Activated T-cell treated with anti-CD3 and anti-CD28 coated beads, Interleukin-2, amount 50 U/mL, for 1 hour (primary cell): ENCODE results near the gene H2BW2.
"Not testable (repeated sequence)": the region's sequence is repeated elsewhere in the genome, so short reads cannot be mapped to it uniquely, and the experiment has no call there.

ENCODE experiments used
- DNase-seq: peaks from one replicate; pipeline ENCODE4 v3.0.0-alpha.2; 2020

The H2BW2 gene

DNA sequence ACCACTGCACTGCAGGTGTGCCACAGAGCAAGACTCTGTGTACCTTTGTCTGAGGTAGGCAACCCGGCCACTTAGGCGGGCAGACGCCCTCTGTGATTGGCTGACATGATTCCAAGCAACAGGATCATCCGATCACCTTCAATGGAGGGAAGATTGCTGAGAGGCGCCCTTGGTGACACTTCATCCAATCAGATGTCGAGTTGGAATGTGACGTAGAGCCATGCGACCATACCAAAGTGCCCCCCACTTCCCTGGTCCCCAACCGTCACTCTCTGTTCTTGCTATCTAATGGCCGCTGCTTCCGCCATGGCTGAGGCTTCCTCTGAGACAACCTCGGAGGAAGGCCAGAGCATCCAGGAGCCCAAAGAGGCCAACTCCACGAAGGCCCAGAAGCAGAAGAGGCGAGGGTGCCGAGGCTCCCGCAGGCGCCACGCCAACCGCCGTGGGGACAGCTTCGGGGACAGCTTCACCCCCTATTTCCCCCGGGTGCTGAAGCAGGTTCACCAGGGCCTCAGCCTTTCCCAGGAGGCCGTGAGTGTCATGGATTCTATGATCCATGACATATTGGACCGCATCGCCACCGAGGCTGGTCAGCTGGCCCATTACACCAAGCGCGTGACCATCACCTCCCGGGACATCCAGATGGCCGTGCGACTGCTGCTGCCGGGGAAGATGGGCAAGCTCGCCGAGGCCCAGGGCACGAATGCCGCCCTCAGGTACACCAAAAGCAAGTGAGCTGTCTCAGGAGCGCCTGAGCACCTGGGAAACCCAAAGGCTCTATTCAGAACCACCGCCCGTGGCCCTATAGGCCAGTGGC lies at the start of gene H2BW2:
Gene H2BW2, plus strand, starts transcription at position 268 of the 817 bp plus-strand sequence. Its CDS starts 39 bp downstream, at position 307.
- no peak for DNase-seq

DNA sequence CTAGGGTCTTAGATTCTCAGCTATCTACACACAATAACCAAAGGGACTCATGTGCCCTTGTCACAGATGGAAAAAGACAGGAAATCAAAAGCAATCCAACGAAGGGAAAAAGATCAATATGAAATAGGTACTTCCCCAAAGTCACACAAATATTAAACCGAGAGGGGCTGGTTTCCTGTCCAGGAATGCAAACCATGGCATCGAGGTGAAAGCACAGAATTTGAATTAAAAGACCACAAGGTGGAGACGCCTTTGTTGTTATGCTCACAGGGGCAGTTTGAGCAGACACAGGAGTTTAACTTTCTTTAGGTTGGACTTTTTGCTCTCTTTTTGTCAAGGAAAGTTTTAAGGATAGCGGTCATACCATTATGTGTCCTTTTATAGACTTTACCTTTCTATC lies 40.5 kb upstream of the H2BW2 start:
- no peak for DNase-seq

DNA sequence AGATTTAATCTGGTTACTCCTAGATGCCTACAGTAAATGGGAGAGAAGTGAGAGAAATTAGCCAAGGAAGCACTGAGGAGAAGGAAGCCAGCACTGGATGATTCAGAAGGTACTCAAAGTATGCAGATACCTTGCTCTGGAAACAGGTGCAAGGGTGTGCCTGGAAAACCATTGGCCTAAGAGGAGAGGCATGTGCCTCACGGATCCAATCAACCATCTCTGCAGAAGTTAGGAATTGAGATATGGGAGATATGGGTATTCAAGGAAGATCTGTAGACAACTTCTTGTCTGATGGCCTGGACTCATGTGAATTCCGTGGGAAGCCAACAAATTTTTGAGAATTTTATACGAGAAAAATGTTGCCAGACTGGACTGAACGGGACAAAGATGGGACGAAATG lies 30.9 kb upstream of the H2BW2 start:
- no peak for DNase-seq

DNA sequence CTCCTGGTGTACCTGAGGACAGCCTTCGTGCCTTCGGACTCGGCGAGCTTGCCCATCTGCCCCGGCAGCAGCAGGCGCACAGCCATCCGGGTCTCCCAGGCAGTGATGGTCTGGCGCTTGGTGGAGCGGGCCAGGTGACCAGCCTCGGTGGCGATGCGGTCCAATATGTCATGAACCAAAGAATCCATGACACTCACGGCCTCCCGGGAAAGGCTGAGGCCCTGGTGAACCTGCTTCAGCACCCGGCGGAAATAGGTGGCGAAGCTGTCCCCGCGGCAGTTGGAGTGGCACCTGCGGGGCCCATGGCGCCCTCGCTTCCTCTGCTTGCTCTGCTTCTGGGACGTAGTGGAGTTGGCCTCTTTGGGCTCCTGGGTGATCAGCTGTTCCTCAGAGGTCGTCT lies 26.6 kb upstream of the H2BW2 start:
- DNase-seq = no peak

DNA sequence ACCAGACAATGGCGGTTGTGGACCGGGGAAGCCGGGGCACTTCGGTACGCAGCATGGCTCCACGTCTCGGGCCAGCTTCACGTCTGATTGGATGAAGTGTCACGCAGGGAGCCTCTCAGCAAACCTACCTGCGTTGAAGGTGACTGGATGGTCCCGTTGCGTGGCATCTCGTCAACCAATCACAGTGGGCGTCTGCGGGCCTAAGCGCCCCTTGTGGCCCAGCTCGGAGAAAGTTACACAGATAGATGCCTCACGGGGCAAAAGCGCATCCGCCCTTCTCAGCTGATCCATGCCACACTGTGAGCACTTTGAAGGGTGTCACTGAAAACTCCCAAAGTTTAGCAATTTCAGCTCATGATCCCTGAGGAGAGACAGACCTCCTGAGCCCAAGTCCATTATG lies 26.1 kb upstream of the H2BW2 start, which contains the start of gene H2BW1:
Gene H2BW1, minus strand, starts transcription at position 103 of the 400 bp plus-strand sequence. CDS start 132 bp downstream, outside the sequence.
- no peak for DNase-seq

DNA sequence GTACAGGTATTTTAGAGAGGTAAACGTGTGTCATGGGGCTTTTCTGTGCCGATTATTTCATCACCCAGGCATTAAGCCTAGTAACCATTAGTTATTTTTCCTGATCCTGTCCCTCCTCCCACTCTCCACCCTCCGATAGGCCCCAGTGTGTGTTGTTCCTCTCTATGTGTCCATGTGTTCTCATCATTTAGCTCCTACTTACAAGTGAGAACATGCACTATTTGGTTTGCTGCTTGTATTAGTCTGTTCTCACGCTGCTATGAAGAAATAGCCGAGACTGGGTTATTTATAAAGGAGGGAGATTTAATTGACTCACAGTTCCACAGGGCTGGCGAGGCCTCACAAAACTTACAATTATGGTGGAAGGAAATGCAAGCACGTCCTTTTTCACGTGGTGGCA lies 24.2 kb upstream of the H2BW2 start:
- DNase-seq = not testable (repeated sequence)

DNA sequence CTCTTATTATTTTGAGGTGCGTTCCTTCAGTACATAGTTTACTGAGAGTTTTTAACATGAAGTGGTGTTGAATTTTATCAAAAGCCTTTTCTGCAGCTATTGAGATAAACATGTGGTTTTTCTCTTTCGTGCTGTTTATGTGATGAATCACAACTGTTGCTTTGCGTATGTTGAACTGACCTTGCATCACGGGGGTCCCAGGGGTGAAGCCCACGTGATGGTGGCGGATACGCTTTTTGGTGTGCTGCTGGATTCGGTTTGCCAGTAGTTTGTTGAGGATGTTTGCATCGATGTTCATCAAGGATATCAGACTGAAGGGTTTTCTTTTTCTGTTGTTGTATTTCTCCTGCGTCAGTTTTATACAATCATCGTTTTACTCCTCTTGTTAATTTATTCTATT lies 21.6 kb upstream of the H2BW2 start:
- DNase-seq = no peak

DNA sequence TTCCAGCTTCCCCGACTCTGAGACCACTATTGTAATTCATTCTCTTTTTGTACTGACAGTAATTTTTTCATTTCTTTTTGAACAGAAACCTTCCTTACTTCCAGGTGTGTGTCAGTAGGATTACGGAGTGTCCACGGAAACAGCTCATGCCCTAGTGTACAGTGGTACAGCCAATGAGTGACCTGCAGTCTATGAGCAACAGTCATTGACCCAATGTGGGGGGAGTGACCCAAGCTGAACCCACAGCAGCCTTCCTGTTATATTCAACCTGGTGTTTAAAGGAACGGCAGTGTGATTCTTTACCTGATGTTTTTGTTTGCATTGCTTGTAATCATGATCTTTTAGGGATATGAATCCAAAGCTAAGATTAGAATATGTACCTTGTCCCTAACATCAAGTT lies 1.2 kb downstream of the H2BW2 start:
- no peak for DNase-seq

DNA sequence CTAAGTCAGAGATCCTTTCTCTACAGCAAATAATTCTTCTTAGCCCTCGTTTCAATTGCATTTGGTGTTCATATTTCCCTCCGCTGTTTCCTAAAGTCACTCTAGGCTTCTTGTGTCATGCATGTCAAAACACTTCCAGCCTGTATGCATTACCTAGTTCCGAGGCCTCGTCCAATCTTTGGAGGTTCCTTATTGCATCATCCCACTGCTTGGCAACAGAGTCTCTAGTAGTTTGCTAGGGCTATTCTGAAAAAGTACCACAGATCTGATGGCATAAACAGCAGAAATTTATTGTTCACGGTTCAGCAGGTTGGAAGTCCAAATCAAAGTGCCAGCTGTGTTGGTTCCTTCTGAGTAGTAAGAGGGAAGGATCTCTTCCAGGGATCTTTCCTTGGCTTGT lies 5.9 kb downstream of the H2BW2 start:
- no peak for DNase-seq

DNA sequence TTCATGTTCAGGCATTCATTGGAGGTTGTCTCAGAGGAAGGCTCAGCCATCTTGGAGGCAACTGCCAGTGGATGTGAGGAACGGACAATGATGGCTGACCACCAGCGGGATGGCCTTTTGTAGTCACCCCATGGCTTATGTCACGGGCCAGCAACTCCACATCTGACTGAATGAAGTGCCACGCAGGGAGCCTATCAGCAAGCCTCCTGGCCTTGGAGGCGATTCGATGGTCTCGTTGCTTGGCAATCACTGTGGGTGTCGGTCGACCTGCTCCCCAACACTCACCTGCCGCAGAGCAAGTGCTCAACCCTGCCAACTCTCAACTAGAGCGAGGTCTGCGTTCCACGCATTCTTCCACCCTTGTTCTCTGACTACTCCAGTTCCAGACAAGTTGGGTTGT lies 7.4 kb downstream of the H2BW2 start:
- no peak for DNase-seq

DNA sequence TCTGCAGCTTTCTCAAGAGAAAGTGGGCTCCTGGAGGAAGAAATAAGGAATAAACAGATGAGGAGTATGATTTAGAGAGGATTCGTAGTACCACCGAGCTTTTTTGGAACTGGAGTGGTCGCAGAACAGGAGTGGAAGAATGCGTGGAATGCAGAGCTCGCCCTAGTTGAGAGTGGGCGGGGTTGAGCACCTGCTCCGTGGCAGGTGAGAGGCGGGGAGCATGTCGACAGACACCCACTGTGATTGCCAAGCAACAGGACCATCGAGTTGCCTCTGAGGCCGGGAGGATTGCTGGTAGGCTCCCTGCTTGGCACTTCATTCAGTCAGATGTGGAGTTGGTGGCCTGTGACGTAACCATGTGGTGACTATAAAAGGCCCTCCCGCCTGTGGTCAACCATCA lies 15.2 kb downstream of the H2BW2 start:
- DNase-seq = not testable (repeated sequence)

DNA sequence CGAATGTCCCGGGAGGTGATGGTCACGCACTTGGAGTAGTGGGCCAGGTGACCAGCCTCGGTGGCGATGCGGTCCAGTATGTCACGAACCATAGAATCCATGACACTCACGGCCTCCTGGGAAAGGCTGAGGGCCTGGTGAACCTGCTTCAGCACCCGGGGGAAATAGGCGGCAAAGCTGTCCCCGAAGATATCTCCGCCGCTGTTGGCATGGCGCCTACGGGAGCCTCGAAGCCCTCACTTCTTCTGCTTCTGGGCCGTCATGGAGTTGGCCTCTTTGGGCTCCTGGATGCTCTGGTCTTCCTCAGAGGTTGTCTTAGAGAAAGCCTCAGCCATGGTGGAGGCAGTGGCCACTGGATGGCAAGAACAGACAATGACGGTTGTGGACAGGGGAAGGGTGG lies 22.9 kb downstream of the H2BW2 start:
- DNase-seq = not testable (repeated sequence)

DNA sequence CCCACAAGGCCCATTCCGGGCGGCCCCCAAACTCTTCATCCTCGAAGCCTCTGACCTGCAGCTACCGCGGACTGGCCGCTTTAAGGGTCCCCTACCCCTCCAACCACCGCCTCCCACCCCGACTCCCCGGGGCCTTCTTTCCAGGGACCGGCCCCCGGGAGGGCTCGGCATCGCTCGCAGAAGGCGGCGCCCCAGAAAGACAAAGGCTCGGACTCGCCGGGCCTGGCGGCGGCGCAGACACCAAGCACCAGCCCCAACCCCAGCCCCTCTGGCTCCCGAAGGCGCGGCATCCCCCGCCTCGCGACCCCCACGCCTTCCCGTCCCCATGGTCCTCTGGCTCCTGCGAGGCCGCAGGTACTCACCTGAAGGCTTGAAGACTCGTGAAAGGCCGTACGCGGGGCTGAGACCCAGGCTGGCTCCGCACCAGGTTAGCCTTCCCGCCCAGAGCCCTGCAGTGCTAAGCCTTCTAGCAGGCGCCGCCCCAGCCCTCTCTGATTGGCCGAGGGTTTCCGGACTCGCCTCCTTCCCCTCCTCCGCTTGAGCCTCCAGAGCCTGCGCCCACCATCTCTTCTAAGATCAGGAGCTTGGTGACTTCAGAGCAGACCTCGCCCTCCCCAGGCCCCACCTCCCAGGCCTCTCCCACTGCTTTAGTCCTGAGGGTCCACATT lies 36.2 kb downstream of the H2BW2 start, which contains the start of gene TMSB15C:
Gene TMSB15C, minus strand, starts transcription at position 459 of the 668 bp plus-strand sequence.
- DNase-seq = not testable (repeated sequence)

DNA sequence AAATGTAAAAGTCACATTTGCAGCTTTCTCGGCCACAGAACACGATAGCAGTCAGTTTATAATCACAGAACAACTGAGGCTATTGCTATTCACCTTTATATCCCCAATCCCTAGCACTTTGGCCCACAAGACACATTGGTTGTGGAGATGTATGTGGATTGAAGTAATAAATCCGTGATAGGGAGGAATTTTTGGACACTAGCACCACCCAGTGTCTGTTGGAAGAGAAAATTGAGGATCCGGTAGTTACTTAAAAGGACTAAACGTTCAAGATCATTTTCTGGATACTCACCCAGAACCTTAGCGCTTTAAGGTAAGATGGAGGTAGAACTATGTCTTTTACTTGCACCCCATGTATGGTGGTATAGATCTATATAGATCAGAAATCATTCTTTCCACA lies 38.1 kb downstream of the H2BW2 start:
- DNase-seq = not testable (repeated sequence)

DNA sequence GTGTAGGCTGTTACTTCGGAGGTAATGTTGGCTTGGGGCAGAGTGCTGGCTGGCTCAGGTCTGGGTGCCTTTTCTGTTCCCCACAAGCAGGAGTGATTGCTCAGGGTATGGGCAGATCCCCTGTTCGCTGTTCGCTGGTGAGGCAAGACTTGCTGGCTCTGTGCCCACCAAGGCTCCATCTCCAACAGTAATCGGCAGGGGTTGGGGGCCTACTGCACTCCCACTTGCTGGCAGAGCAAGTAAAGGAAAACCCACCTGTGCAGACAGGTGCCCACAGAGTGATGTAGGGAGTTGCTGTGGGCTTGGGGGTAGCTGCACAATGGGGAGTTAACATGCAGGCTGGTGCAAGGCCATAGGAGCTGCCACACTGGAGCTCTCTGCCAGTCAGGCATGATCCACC lies 44.3 kb downstream of the H2BW2 start:
- DNase-seq = no peak

DNA sequence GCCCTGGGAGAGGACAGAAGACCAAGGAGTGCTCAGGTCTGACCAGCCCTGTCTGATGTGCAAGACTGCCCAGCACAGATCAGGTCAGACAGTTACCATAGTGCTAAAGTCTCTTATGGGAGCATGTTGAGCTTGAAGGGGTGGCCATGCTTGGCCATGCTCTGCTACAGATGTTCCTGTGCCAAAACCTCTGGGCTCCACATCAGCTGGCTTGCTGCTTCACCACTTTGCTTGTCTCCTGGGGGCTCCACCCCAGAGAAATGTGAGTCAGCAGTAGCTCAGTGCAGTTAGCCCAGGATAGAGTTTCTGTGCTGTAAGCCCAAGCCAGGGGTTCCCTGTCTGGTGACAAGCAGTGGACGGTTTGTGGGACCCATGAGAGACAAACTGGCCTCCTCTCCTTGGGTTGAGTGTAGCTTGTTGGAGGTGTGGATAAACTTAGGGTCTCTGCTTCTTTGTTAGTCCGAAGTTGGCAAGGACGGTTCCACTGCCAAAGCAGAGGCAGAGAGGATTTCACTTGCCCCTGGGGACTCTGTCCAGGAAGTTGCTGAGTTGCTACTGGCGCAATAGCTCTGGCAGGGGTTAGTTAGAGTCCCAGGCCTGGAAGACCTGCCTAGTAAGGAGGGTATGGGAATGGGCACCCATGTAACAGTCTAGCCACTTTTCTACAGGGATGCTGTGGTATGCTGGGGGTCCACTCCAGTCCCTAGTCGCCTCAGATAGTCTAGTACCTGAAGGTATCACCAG lies 45.0 kb downstream of the H2BW2 start:
- DNase-seq = no peak

DNA sequence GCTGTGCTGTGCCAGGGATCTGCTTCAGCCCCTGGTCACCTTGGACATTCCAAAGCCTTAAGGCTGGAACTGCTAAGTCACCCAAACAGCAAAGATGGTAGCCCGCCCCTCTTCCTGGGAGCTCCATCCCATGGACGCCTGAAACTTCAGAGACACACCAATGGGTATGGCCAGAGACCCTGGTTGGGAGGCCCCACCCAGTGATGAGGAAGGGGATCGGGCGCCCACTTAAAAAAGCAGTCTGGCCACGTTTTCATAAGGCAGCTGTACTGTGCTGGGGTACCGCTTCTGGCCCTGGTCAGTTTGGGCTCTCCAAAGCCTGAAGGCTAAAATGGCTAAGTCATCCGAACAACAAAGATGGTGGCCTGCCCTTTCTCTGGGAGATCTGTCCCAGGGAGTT lies 45.7 kb downstream of the H2BW2 start:
- no peak for DNase-seq

DNA sequence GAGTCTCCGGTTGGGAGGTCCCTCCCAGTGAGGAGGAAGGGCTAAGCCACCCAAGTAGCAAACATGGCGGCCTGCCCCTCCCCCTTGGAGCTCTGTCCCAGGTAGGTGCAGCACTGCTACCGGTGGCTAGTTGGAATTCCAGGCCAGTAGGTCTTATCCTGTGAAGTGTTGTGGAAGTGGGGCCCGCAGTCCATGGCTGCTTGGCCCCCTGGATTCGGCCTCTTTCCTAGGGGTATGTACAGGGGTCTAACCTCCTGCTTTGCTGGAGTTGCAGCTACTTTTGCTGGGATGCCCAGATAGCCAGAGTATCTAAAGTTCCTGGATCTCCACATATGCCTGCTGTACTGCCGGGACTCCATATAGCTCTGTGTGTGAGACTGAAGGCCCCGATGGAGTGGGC lies 46.2 kb downstream of the H2BW2 start:
- DNase-seq = no peak
